Measurements from ENCODE around the gene JADE1.
A peak's percentile ranks its signal among the peaks of the same experiment; 100 is the strongest.

DNA sequence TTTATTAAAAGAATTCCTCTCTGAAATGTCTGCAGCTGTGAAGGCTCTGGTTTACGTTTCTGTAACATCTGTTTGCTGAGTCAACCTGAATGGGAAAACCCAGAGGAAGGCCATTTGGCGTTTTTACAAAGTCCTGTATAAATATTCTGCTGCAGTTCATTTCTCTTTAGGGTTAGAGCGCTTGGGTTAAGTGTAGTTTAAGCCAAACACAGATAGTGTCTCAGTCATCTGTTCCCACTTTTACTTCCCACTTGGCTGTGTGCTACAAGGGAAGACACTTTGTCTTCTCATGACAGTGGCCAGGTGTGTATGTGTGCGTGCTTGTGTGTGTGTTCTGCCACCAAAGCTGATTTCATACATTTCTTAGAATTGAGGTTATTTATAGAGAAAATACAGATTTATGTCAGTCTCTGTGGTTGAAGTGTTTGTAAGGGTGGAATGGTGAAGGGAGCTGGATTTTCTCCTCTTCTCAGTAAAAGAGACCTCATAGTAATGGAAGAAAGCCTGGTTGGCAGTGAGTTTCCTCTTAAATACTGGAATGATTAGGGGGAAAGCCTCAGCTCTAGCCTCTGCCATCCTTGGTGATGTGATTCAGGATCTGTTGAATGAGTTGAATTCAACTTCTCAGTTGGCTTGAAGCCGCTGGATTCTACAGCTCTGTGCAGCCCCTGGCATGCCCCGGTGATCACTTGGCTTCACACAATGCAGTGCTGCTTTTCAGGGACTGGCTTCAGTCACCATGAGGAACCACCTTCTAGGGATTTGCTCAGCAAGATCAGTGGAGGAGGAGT, 50.6 kb downstream of the JADE1 start:
- TF ChIP-seq CTCF (IDR thresholded peaks at IDR 0.05) (no peak), TAF1 (IDR thresholded peaks at IDR 0.05; ENCODE audit: borderline replicate concordance, low read depth, low read length) (no peak), SMC3 (IDR thresholded peaks at IDR 0.05; ENCODE audit: low read depth, low read length) (no peak), POLR2AphosphoS5 (IDR thresholded peaks at IDR 0.05; ENCODE audit: low read depth, low read length) (0 out of 2 replicates have a peak, but pooled peaks have one; percentile 11), GATA2 (CRISPR knock-in tag; IDR thresholded peaks at IDR 0.05) (no peak), RAD21 (IDR thresholded peaks at IDR 0.05; ENCODE audit: low read length) (no peak), YY1 (IDR thresholded peaks at IDR 0.05; ENCODE audit: low read depth) (no peak)
- TF ChIP-seq, protein P1, sequence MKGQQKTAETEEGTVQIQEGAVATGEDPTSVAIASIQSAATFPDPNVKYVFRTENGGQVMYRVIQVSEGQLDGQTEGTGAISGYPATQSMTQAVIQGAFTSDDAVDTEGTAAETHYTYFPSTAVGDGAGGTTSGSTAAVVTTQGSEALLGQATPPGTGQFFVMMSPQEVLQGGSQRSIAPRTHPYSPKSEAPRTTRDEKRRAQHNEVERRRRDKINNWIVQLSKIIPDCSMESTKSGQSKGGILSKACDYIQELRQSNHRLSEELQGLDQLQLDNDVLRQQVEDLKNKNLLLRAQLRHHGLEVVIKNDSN (IDR thresholded peaks at IDR 0.05; ENCODE audit: borderline replicate concordance, low read depth), result no peak

Measured in SK-N-SH (cell line).